Measurements from ENCODE around the gene BCHE. TPM values are rescaled to one million over a fixed set of nuclear protein-coding genes. Genes with fewer than 3 reads are reported as not detected.

Gene BCHE
- total and polyA plus RNA-seq, 2 of the 13 experiments (the other 11 are each of a cell fraction or from before 2014, with no cell fraction given) = not detected

GRCh38 chr3:165784337-165784736 lies 52.9 kb downstream of the BCHE start:
- no peaks in the 10 kb centered on the region for H4K20me1 ChIP-seq (ENCODE audit: insufficient read depth, low read length)
- POLR2A ChIA-PET = no interaction called here

More at GRCh38 chr3:165784337-165784736, 52.9 kb downstream of the BCHE start:
- no peaks in the 10 kb centered on the region for H3K9me3 ChIP-seq (ENCODE audit: low read length)
- FAIRE-seq (no peak), ATAC-seq (no peak), DNase-seq (ENCODE audit: low spot score) (no peak)
- H3K36me3 ChIP-seq (replicated peaks in 1 of 2; ENCODE audit: control insufficient read depth in 1 of 2, insufficient read depth in 2 of 2, low read length in 2 of 2) = no peaks in the 10 kb centered on the region
- CTCF ChIA-PET (ENCODE audit: low intra/inter-chr PET ratio, low total read pairs) = no interaction called here
- H3K4me2 ChIP-seq (ENCODE audit: low read depth, low read length) = no peak overlapping the region
- no peak overlapping the region for H2AFZ ChIP-seq (ENCODE audit: low read length)
- in situ Hi-C loops (cut with HindIII; ENCODE audit: extremely low pct_ligation_motif_present, low pct_unique_long_range_greater_than_20kb) (no loop called here), intact Hi-C loops (cut with micrococcal nuclease; ENCODE audit: unreplicated experiment) (no loop called here)
- no peaks in the 10 kb centered on the region for H3K79me2 ChIP-seq (ENCODE audit: insufficient read depth, low read length)
- H3K4me3 ChIP-seq (replicated peaks in 1 of 3; ENCODE audit: insufficient read depth in 1 of 3, low read depth in 2 of 3, low read length in 3 of 3) = no peak overlapping the region
- TF ChIP-seq ZNF777 (CRISPR knock-in tag; IDR thresholded peaks at IDR 0.05) = no peak
- TF ChIP-seq CREBL2 (CRISPR knock-in tag; IDR thresholded peaks at IDR 0.05; ENCODE audit: borderline replicate concordance) = no peak
- TF ChIP-seq, protein P1, sequence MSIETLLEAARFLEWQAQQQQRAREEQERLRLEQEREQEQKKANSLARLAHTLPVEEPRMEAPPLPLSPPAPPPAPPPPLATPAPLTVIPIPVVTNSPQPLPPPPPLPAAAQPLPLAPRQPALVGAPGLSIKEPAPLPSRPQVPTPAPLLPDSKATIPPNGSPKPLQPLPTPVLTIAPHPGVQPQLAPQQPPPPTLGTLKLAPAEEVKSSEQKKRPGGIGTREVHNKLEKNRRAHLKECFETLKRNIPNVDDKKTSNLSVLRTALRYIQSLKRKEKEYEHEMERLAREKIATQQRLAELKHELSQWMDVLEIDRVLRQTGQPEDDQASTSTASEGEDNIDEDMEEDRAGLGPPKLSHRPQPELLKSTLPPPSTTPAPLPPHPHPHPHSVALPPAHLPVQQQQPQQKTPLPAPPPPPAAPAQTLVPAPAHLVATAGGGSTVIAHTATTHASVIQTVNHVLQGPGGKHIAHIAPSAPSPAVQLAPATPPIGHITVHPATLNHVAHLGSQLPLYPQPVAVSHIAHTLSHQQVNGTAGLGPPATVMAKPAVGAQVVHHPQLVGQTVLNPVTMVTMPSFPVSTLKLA (IDR thresholded peaks at IDR 0.05) = no peak
- no peak for TF ChIP-seq RXRB (CRISPR knock-in tag; IDR thresholded peaks at IDR 0.05; ENCODE audit: borderline replicate concordance)
- no peak for TF ChIP-seq ZGPAT (CRISPR knock-in tag; IDR thresholded peaks at IDR 0.05)
- TF ChIP-seq POLR2AphosphoS2 (IDR thresholded peaks at IDR 0.05; ENCODE audit: low read depth, low read length) = no peak
- no peak for TF ChIP-seq ZBTB3 (CRISPR knock-in tag; IDR thresholded peaks at IDR 0.05; ENCODE audit: borderline replicate concordance, low read depth)
- no peak for TF ChIP-seq RFX5 (IDR thresholded peaks at IDR 0.05; ENCODE audit: low read depth, low read length)
- TF ChIP-seq MED8 (CRISPR knock-in tag; IDR thresholded peaks at IDR 0.05; ENCODE audit: insufficient replicate concordance) = no peak
- TF ChIP-seq, protein P2, sequence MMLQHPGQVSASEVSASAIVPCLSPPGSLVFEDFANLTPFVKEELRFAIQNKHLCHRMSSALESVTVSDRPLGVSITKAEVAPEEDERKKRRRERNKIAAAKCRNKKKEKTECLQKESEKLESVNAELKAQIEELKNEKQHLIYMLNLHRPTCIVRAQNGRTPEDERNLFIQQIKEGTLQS (CRISPR knock-in tag; IDR thresholded peaks at IDR 0.05) = no peak
- TF ChIP-seq ZNF788 (CRISPR knock-in tag; IDR thresholded peaks at IDR 0.05; ENCODE audit: borderline replicate concordance) = no peak
- TF ChIP-seq SALL1 (CRISPR knock-in tag; IDR thresholded peaks at IDR 0.05) = no peak
- TF ChIP-seq SMAD3 (CRISPR knock-in tag; IDR thresholded peaks at IDR 0.05) = no peak
- no peak for TF ChIP-seq ZNF143 (CRISPR knock-in tag; IDR thresholded peaks at IDR 0.05)
- TF ChIP-seq NR2F2 (IDR thresholded peaks at IDR 0.05; ENCODE audit: borderline replicate concordance, low read depth) = no peak
- no peak for TF ChIP-seq NBN (conservative IDR thresholded peaks at IDR 0.05)
- no peak for TF ChIP-seq SMC3 (IDR thresholded peaks at IDR 0.05; ENCODE audit: low read length)
- TF ChIP-seq, protein P3, sequence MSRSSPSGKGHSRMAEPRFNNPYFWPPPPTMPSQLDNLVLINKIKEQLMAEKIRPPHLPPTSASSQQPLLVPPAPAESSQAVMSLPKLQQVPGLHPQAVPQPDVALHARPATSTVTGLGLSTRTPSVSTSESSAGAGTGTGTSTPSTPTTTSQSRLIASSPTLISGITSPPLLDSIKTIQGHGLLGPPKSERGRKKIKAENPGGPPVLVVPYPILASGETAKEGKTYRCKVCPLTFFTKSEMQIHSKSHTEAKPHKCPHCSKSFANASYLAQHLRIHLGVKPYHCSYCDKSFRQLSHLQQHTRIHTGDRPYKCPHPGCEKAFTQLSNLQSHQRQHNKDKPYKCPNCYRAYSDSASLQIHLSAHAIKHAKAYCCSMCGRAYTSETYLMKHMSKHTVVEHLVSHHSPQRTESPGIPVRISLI (CRISPR knock-in tag; IDR thresholded peaks at IDR 0.05; ENCODE audit: borderline replicate concordance) = no peak
- no peak for TF ChIP-seq BRCA1 (CRISPR knock-in tag; IDR thresholded peaks at IDR 0.05)
- no peaks in the 10 kb centered on the region for H3K27me3 ChIP-seq (ENCODE audit: control insufficient read depth in 1 of 2, insufficient read depth in 2 of 2, low read length in 2 of 2)
- H3K9ac ChIP-seq (ENCODE audit: insufficient read depth, low read depth, low read length) = no peak overlapping the region
- no TSS peak for BruUV-seq (replicated peaks)
- H3K4me1 ChIP-seq (ENCODE audit: insufficient read depth, low read length) = peaks cover 29% of the 10 kb centered on the region
- no peak overlapping the region for H3K27ac ChIP-seq (ENCODE audit: extremely low read length, insufficient read depth, low read length)
- WGBS (ENCODE audit: low lambda C conversion rate) = 91% methylated on average over 3 of the region's 3 CpGs
